ENCODE measurements around the gene DNMT3A.

Gene DNMT3A

DNA sequence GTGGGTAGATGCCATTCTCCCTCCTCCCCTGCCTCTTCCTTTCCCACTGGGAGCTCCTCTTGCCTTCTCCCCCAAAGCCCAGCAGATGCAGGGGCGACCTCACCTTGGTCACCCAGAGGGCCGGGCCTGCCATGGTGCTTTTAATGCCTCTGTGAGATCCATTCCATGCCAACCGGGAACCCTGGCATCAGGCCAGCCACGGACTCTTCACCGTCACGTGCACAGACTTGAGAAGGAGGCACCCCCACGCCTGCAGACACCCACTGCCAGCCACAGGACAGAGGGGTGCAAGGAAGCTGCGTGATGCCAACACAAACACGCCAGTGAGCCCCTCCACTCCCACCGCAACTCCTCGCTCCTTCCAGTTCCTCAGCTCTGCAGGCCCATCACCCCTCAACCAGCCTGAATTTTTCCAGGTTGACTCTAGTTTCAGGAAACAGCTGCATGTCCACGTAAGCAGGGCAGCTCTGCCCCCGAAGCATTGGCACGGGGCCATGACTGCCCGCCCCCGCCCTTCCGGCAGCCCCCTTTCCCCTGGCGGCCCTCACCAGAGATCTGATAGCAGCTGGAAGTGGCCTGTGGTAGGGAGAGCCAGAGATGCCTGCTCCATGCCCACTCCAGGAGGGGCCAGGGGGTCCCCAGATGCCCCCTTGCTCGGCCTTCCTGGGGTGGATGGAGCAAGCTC, 50.8 kb downstream of the DNMT3A start:
- Histone ChIP-seq H3K18ac (ENCODE audit: low read length) (peak overlapping the region; percentile 36), H2AFZ (ENCODE audit: low read length) (no peak overlapping the region), H3K9me3 (replicated peaks in 1 of 2; ENCODE audit: control insufficient read depth in 2 of 2, insufficient read depth in 1 of 2, low read depth in 1 of 2, low read length in 2 of 2) (no peaks in the 10 kb centered on the region)

GRCh38 chr2:25286723-25287483, 54.8 kb downstream of the DNMT3A start:
- H2BK120ac ChIP-seq (ENCODE audit: low read depth, low read length): no peak overlapping the region

More for the DNA sequence above, 50.8 kb downstream of the DNMT3A start:
- peaks cover 12 to 18% of the 10 kb centered on the region in 2 donors for H3K4me1 ChIP-seq (ENCODE audit: control insufficient read depth in 2 of 2, insufficient read depth in 1 of 2, low read depth in 1 of 2, low read length in 2 of 2)
- H4K91ac ChIP-seq (ENCODE audit: low read depth, low read length, poor library complexity): no peak overlapping the region
- H2BK5ac ChIP-seq (ENCODE audit: low read length): no peak overlapping the region
- no peak overlapping the region for H3K4ac ChIP-seq (ENCODE audit: low read length)
- peak overlapping the region in 1 of 2 donors; percentile 34 for H3K4me3 ChIP-seq (ENCODE audit: low read length in 2 of 2)
- H2AK5ac ChIP-seq (ENCODE audit: low read depth, low read length): peak overlapping the region; percentile 8
- no peak overlapping the region for H2BK15ac ChIP-seq (ENCODE audit: low read length)
- H4K8ac ChIP-seq (ENCODE audit: low read depth, low read length): no peak overlapping the region
- H3K14ac ChIP-seq (ENCODE audit: low read length): no peak overlapping the region
- no peaks in the 10 kb centered on the region for H3K36me3 ChIP-seq (replicated peaks in 1 of 2; ENCODE audit: control insufficient read depth in 2 of 2, insufficient read depth in 2 of 2, low read length in 2 of 2)
- H2BK120ac ChIP-seq (ENCODE audit: low read depth, low read length): no peak overlapping the region
- no peak overlapping the region for H3K4me2 ChIP-seq (ENCODE audit: insufficient read depth, low read length, poor library complexity, severe bottlenecking)
- no peak for DNase-seq (ENCODE audit: low spot score)
- H3K79me1 ChIP-seq (ENCODE audit: low read depth, low read length): peaks cover 1% of the 10 kb centered on the region
- H3K27me3 ChIP-seq (ENCODE audit: control insufficient read depth in 3 of 3, insufficient read depth in 3 of 3, low read depth in 1 of 3, low read length in 3 of 3): no peaks in the 10 kb centered on the region
- H3K23ac ChIP-seq (ENCODE audit: low read depth, low read length, poor library complexity): no peak overlapping the region
- no peak overlapping the region for H3K27ac ChIP-seq (replicated peaks; ENCODE audit: low read length)
- no peak overlapping the region for H3K9ac ChIP-seq (ENCODE audit: low read depth, low read length, poor library complexity)
- no peak overlapping the region for H2BK12ac ChIP-seq (ENCODE audit: low read length)
- no CpG with 5 or more reads among the region's 19 CpGs for WGBS, 2 donors (ENCODE audit: extremely low coverage in 2 of 2, insufficient read length in 2 of 2, insufficient replicate concordance in 1 of 2)

DNA sequence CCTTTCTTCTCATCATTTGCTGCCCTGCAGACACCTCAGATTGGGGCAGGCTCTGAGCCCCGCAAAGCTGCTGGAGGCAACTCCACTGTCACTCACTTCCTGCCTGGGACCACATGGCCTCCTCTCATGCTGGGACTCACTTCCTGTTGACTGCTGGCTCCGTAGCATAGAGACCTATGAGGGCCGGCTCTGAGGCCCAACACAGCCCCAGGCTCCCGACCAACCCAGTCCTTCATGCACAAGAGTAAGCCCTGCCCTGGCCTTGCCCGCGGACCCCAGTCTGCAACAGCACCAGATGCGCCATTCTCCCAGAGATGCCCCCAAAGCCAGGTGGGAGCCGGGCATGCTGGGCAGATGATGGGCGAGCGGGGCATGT, 55.7 kb downstream of the DNMT3A start:
- H3K27ac ChIP-seq (replicated peaks; ENCODE audit: low read length): no peak overlapping the region
- H3K18ac ChIP-seq (ENCODE audit: low read length): peak overlapping the region; percentile 76
- no peak overlapping the region for H3K4ac ChIP-seq (ENCODE audit: low read length)
- peak overlapping the region; percentile 31 for H3K14ac ChIP-seq (ENCODE audit: low read length)
- peak overlapping the region; percentile 15 for H2AK5ac ChIP-seq (ENCODE audit: low read depth, low read length)
- H3K9me3 ChIP-seq (replicated peaks in 1 of 2; ENCODE audit: control insufficient read depth in 2 of 2, insufficient read depth in 1 of 2, low read depth in 1 of 2, low read length in 2 of 2): no peaks in the 10 kb centered on the region
- no peak overlapping the region for H2BK15ac ChIP-seq (ENCODE audit: low read length)
- no peak overlapping the region for H2BK12ac ChIP-seq (ENCODE audit: low read length)
- no peak overlapping the region for H2BK5ac ChIP-seq (ENCODE audit: low read length)
- no peak overlapping the region for H3K4me2 ChIP-seq (ENCODE audit: insufficient read depth, low read length, poor library complexity, severe bottlenecking)
- no peak for DNase-seq (ENCODE audit: low spot score)
- no peaks in the 10 kb centered on the region for H3K36me3 ChIP-seq (replicated peaks in 1 of 2; ENCODE audit: control insufficient read depth in 2 of 2, insufficient read depth in 2 of 2, low read length in 2 of 2)
- H4K91ac ChIP-seq (ENCODE audit: low read depth, low read length, poor library complexity): no peak overlapping the region
- WGBS, 2 donors (ENCODE audit: extremely low coverage in 2 of 2, insufficient read length in 2 of 2, insufficient replicate concordance in 1 of 2): no CpG with 5 or more reads among the region's 10 CpGs
- H2BK120ac ChIP-seq (ENCODE audit: low read depth, low read length): no peak overlapping the region
- H3K9ac ChIP-seq (ENCODE audit: low read depth, low read length, poor library complexity): peak overlapping the region; percentile 73
- H3K23ac ChIP-seq (ENCODE audit: low read depth, low read length, poor library complexity): peak overlapping the region; percentile 5
- no peaks in the 10 kb centered on the region for H3K27me3 ChIP-seq (ENCODE audit: control insufficient read depth in 3 of 3, insufficient read depth in 3 of 3, low read depth in 1 of 3, low read length in 3 of 3)
- H4K8ac ChIP-seq (ENCODE audit: low read depth, low read length): no peak overlapping the region
- H2AFZ ChIP-seq (ENCODE audit: low read length): peak overlapping the region; percentile 75
- H3K4me1 ChIP-seq (ENCODE audit: control insufficient read depth in 2 of 2, insufficient read depth in 1 of 2, low read depth in 1 of 2, low read length in 2 of 2): peaks cover 6 to 14% of the 10 kb centered on the region in 2 donors
- H3K79me1 ChIP-seq (ENCODE audit: low read depth, low read length): peaks cover 3% of the 10 kb centered on the region
- no peak overlapping the region for H3K4me3 ChIP-seq (ENCODE audit: low read length in 2 of 2)

More at GRCh38 chr2:25286723-25287483, 54.8 kb downstream of the DNMT3A start:
- H3K23ac ChIP-seq (ENCODE audit: low read depth, low read length, poor library complexity): no peak overlapping the region
- peak overlapping the region; percentile 42 for H3K14ac ChIP-seq (ENCODE audit: low read length)
- H2AFZ ChIP-seq (ENCODE audit: low read length): no peak overlapping the region
- no peak overlapping the region for H2BK5ac ChIP-seq (ENCODE audit: low read length)
- no peak for DNase-seq (ENCODE audit: low spot score)
- H3K9me3 ChIP-seq (replicated peaks in 1 of 2; ENCODE audit: control insufficient read depth in 2 of 2, insufficient read depth in 1 of 2, low read depth in 1 of 2, low read length in 2 of 2): no peaks in the 10 kb centered on the region
- H3K18ac ChIP-seq (ENCODE audit: low read length): peak overlapping the region; percentile 42
- no peaks in the 10 kb centered on the region for H3K27me3 ChIP-seq (ENCODE audit: control insufficient read depth in 3 of 3, insufficient read depth in 3 of 3, low read depth in 1 of 3, low read length in 3 of 3)
- no CpG with 5 or more reads among the region's 11 CpGs for WGBS, 2 donors (ENCODE audit: extremely low coverage in 2 of 2, insufficient read length in 2 of 2, insufficient replicate concordance in 1 of 2)
- no peak overlapping the region for H3K27ac ChIP-seq (replicated peaks; ENCODE audit: low read length)
- no peak overlapping the region for H3K4me3 ChIP-seq (ENCODE audit: low read length in 2 of 2)
- no peak overlapping the region for H3K9ac ChIP-seq (ENCODE audit: low read depth, low read length, poor library complexity)
- H3K4ac ChIP-seq (ENCODE audit: low read length): no peak overlapping the region
- H4K8ac ChIP-seq (ENCODE audit: low read depth, low read length): no peak overlapping the region
- H3K4me1 ChIP-seq (ENCODE audit: control insufficient read depth in 2 of 2, insufficient read depth in 1 of 2, low read depth in 1 of 2, low read length in 2 of 2): peaks cover 6 to 14% of the 10 kb centered on the region in 2 donors
- no peak overlapping the region for H3K4me2 ChIP-seq (ENCODE audit: insufficient read depth, low read length, poor library complexity, severe bottlenecking)
- H3K79me1 ChIP-seq (ENCODE audit: low read depth, low read length): peaks cover 3% of the 10 kb centered on the region
- H2AK5ac ChIP-seq (ENCODE audit: low read depth, low read length): no peak overlapping the region
- no peaks in the 10 kb centered on the region for H3K36me3 ChIP-seq (replicated peaks in 1 of 2; ENCODE audit: control insufficient read depth in 2 of 2, insufficient read depth in 2 of 2, low read length in 2 of 2)
- H2BK12ac ChIP-seq (ENCODE audit: low read length): no peak overlapping the region
- peak overlapping the region; percentile 72 for H2BK15ac ChIP-seq (ENCODE audit: low read length)
- H4K91ac ChIP-seq (ENCODE audit: low read depth, low read length, poor library complexity): no peak overlapping the region

Data from neuronal stem cell (in vitro differentiated cells).